CD4-positive, CD25-positive, alpha-beta regulatory T cell (primary cell): ENCODE data around the gene MS4A5. TPM values are rescaled to one million over a fixed set of nuclear protein-coding genes. Genes with fewer than 3 reads are reported as not detected.
A peak's percentile ranks its signal among the peaks of the same experiment; 100 is the strongest.

Experiments used
- ATAC-seq, 2 donors: fragments of 150-1000 bp; cut with Tn5 transposase; one replicate each; pipeline ENCODE4 v1.10.0; 2021; ENCODE audit warnings: low read depth in 2 of 2, moderate number of reproducible peaks in 2 of 2, moderate library complexity in 1 of 2
- DNase-seq, 3 donors: peaks; one replicate each; pipeline versions ENCODE4 v3.0.0 to v3.0.0-alpha.2; 2012 to 2022; ENCODE audit warnings: mixed read lengths in 1 of 3
- H3K27ac ChIP-seq: one replicate; pipeline ENCODE4 v1.7.0; 2013; ENCODE audit warnings: mild to moderate bottlenecking, low read length; ENCODE audit not compliant: insufficient read depth, poor library complexity, severe bottlenecking
- H3K27me3 ChIP-seq: one replicate; pipeline ENCODE4 v1.7.0; 2013; ENCODE audit warnings: low read length; ENCODE audit not compliant: control insufficient read depth, insufficient read depth
- H3K36me3 ChIP-seq: one replicate; pipeline ENCODE4 v1.7.0; 2013; ENCODE audit warnings: mild to moderate bottlenecking, low read length, moderate library complexity; ENCODE audit not compliant: control insufficient read depth, insufficient read depth
- H3K4me1 ChIP-seq: 2 replicates; pipeline ENCODE4 v1.7.0; 2013; ENCODE audit warnings: mild to moderate bottlenecking, low read length; ENCODE audit not compliant: insufficient read depth, control insufficient read depth, poor library complexity, severe bottlenecking
- H3K4me3 ChIP-seq: one replicate; pipeline ENCODE4 v1.7.0; 2013; ENCODE audit warnings: low read depth, mild to moderate bottlenecking, low read length, moderate library complexity
- H3K9me3 ChIP-seq, 2 experiments: 1 replicate in 1 of 2; 2 replicates in 1 of 2; pipeline ENCODE4 v1.7.0; 2013; ENCODE audit warnings: low read length in 2 of 2, mild to moderate bottlenecking in 1 of 2, moderate library complexity in 1 of 2; ENCODE audit not compliant: control insufficient read depth in 2 of 2
- H3K27ac Mint-ChIP-seq, 3 donors: one replicate each; pipeline ENCODE4 v1.8.0; 2020 to 2022; ENCODE audit warnings: mild to moderate bottlenecking in 3 of 3, mixed read lengths in 3 of 3, moderate library complexity in 2 of 3
- H3K27me3 Mint-ChIP-seq: one replicate; pipeline ENCODE4 v1.8.0; 2022; ENCODE audit warnings: mild to moderate bottlenecking, mixed read lengths
- H3K36me3 Mint-ChIP-seq: one replicate; pipeline ENCODE4 v1.8.0; 2020; ENCODE audit warnings: mixed read lengths
- H3K4me1 Mint-ChIP-seq, 4 donors: one replicate each; pipeline ENCODE4 v1.8.0; 2020 to 2022; ENCODE audit warnings: mixed read lengths in 4 of 4, mild to moderate bottlenecking in 1 of 4
- H3K4me3 Mint-ChIP-seq, 4 donors: one replicate each; pipeline ENCODE4 v1.8.0; 2020 to 2022; ENCODE audit warnings: mild to moderate bottlenecking in 4 of 4, mixed read lengths in 4 of 4, moderate library complexity in 3 of 4
- H3K9me3 Mint-ChIP-seq, 7 donors: one replicate each; pipeline ENCODE4 v1.8.0; 2020 to 2022; ENCODE audit warnings: mixed read lengths in 7 of 7, mild to moderate bottlenecking in 3 of 7, moderate library complexity in 2 of 7
- polyA plus RNA-seq, 4 donors: library from polyadenylated mRNA; unstranded; fragments of 300-500 nt; fragmentation: Illumina TruSeq; gene quantifications; one replicate each; pipeline ENCODE4 v1.2.3, GENCODE V29; 2021
- total RNA-seq: library from RNA; stranded (reverse); gene quantifications from one replicate; pipeline ENCODE4 v1.2.3, GENCODE V29; 2022

The MS4A5 gene
- total RNA-seq = not detected
- not detected for polyA plus RNA-seq

GRCh38 chr11:60429272-60429671 is at the start of gene MS4A5:
TSS of gene MS4A5 (plus strand) at chr11:60429572. CDS start at chr11:60429675, 103 bp downstream.
- no peak within 1 kb of the TSS for H3K4me3 ChIP-seq
- Mint-ChIP-seq H3K36me3 (no peaks in the 10 kb centered on the region), H3K4me3 (no peak within 1 kb of the TSS), H3K27me3 (peaks cover 27% of the 10 kb centered on the region), H3K27ac (no peak within 1 kb of the TSS), H3K9me3 (no peaks in the 10 kb centered on the region), H3K4me1 (peaks cover 0 to 4% (median 0%) of the 10 kb centered on the region in 4 donors)
- no peaks in the 10 kb centered on the region for H3K4me1 ChIP-seq
- DNase-seq = no peak
- H3K27ac ChIP-seq = no peak within 1 kb of the TSS
- peaks cover 14% of the 10 kb centered on the region for H3K27me3 ChIP-seq
- no peaks in the 10 kb centered on the region for H3K9me3 ChIP-seq
- H3K36me3 ChIP-seq = no peaks in the 10 kb centered on the region
- ATAC-seq = no peak

GRCh38 chr11:60389279-60389910 is 40.0 kb upstream of the MS4A5 start:
- Histone ChIP-seq H3K4me3 (no peak overlapping the region), H3K27ac (no peak overlapping the region), H3K9me3 (no peaks in the 10 kb centered on the region), H3K4me1 (no peaks in the 10 kb centered on the region), H3K27me3 (peaks cover 6% of the 10 kb centered on the region), H3K36me3 (no peaks in the 10 kb centered on the region)
- ATAC-seq = peak in 1 of 2 donors; percentile 45
- H3K36me3 Mint-ChIP-seq = no peaks in the 10 kb centered on the region
- no peak overlapping the region for H3K4me3 Mint-ChIP-seq
- no peak for DNase-seq
- peaks cover 0 to 3% (median 0%) of the 10 kb centered on the region in 7 donors for H3K9me3 Mint-ChIP-seq
- H3K27ac Mint-ChIP-seq = no peak overlapping the region
- H3K4me1 Mint-ChIP-seq = no peaks in the 10 kb centered on the region
- H3K27me3 Mint-ChIP-seq = peaks cover 9% of the 10 kb centered on the region

- H3K27ac ChIP-seq = no peak overlapping the region
- H3K27me3 ChIP-seq = peaks cover 6% of the 10 kb centered on the region
- Mint-ChIP-seq H3K36me3 (no peaks in the 10 kb centered on the region), H3K9me3 (peaks cover 0 to 3% (median 0%) of the 10 kb centered on the region in 7 donors), H3K4me3 (no peak overlapping the region), H3K27ac (no peak overlapping the region), H3K27me3 (peaks cover 9% of the 10 kb centered on the region), H3K4me1 (no peaks in the 10 kb centered on the region)
- no peaks in the 10 kb centered on the region for H3K4me1 ChIP-seq
- no peaks in the 10 kb centered on the region for H3K9me3 ChIP-seq
- ATAC-seq (no peak), DNase-seq (no peak)
- H3K36me3 ChIP-seq = no peaks in the 10 kb centered on the region
- no peak overlapping the region for H3K4me3 ChIP-seq
Measured at GRCh38 chr11:60390419-60390818, 39.0 kb upstream of the MS4A5 start.

GRCh38 chr11:60392361-60392760 is 37.0 kb upstream of the MS4A5 start:
- H3K27ac Mint-ChIP-seq = no peak overlapping the region
- H3K27ac ChIP-seq = no peak overlapping the region
- no peaks in the 10 kb centered on the region for H3K36me3 ChIP-seq
- peaks cover 6% of the 10 kb centered on the region for H3K27me3 ChIP-seq
- no peak overlapping the region for H3K4me3 ChIP-seq
- no peak for ATAC-seq
- H3K4me3 Mint-ChIP-seq = no peak overlapping the region
- DNase-seq = no peak
- no peaks in the 10 kb centered on the region for H3K4me1 ChIP-seq
- H3K36me3 Mint-ChIP-seq = no peaks in the 10 kb centered on the region
- no peaks in the 10 kb centered on the region for H3K9me3 ChIP-seq
- no peaks in the 10 kb centered on the region for H3K4me1 Mint-ChIP-seq
- peaks cover 9% of the 10 kb centered on the region for H3K27me3 Mint-ChIP-seq
- H3K9me3 Mint-ChIP-seq = no peaks in the 10 kb centered on the region

GRCh38 chr11:60393016-60393415 is 36.4 kb upstream of the MS4A5 start:
- H3K4me3 ChIP-seq = no peak overlapping the region
- H3K36me3 Mint-ChIP-seq = no peaks in the 10 kb centered on the region
- H3K9me3 ChIP-seq = no peaks in the 10 kb centered on the region
- DNase-seq (no peak), ATAC-seq (no peak)
- H3K4me1 ChIP-seq = no peaks in the 10 kb centered on the region
- H3K4me3 Mint-ChIP-seq = no peak overlapping the region
- no peak overlapping the region for H3K27ac Mint-ChIP-seq
- H3K27me3 ChIP-seq = no peaks in the 10 kb centered on the region
- no peaks in the 10 kb centered on the region for H3K36me3 ChIP-seq
- no peaks in the 10 kb centered on the region for H3K9me3 Mint-ChIP-seq
- peaks cover 9% of the 10 kb centered on the region for H3K27me3 Mint-ChIP-seq
- H3K4me1 Mint-ChIP-seq = no peaks in the 10 kb centered on the region
- no peak overlapping the region for H3K27ac ChIP-seq

- no peaks in the 10 kb centered on the region for H3K4me1 ChIP-seq
- H3K27ac ChIP-seq = no peak overlapping the region
- no peaks in the 10 kb centered on the region for H3K9me3 ChIP-seq
- peaks cover 2% of the 10 kb centered on the region for H3K27me3 ChIP-seq
- no peaks in the 10 kb centered on the region for H3K36me3 ChIP-seq
- no peaks in the 10 kb centered on the region for H3K9me3 Mint-ChIP-seq
- no peak overlapping the region for H3K27ac Mint-ChIP-seq
- no peaks in the 10 kb centered on the region for H3K4me1 Mint-ChIP-seq
- DNase-seq (no peak), ATAC-seq (no peak)
- no peak overlapping the region for H3K4me3 ChIP-seq
- no peaks in the 10 kb centered on the region for H3K36me3 Mint-ChIP-seq
- H3K4me3 Mint-ChIP-seq = no peak overlapping the region
- H3K27me3 Mint-ChIP-seq = peaks cover 14% of the 10 kb centered on the region
Measured at GRCh38 chr11:60394666-60395380, 34.5 kb upstream of the MS4A5 start.

- Histone ChIP-seq H3K9me3 (no peaks in the 10 kb centered on the region), H3K4me3 (no peak within 1 kb of the TSS), H3K27me3 (peaks cover 2% of the 10 kb centered on the region), H3K27ac (no peak within 1 kb of the TSS), H3K36me3 (no peaks in the 10 kb centered on the region), H3K4me1 (no peaks in the 10 kb centered on the region)
- ATAC-seq = no peak
- Mint-ChIP-seq H3K27ac (no peak within 1 kb of the TSS), H3K27me3 (peaks cover 11% of the 10 kb centered on the region), H3K9me3 (no peaks in the 10 kb centered on the region), H3K36me3 (no peaks in the 10 kb centered on the region), H3K4me1 (no peaks in the 10 kb centered on the region), H3K4me3 (peak within 1 kb of the TSS in 1 of 4 donors; percentile 65)
- DNase-seq = no peak
Measured at GRCh38 chr11:60396382-60396781, 33.0 kb upstream of the MS4A5 start, which contains the start of gene MS4A14. TSS of gene MS4A14 (plus strand) at chr11:60396459. CDS start at chr11:60396579, 120 bp downstream.

- Mint-ChIP-seq H3K27ac (no peak overlapping the region), H3K36me3 (no peaks in the 10 kb centered on the region), H3K9me3 (no peaks in the 10 kb centered on the region), H3K27me3 (peaks cover 11% of the 10 kb centered on the region), H3K4me1 (no peaks in the 10 kb centered on the region), H3K4me3 (peak overlapping the region in 1 of 4 donors; percentile 65)
- peaks cover 2% of the 10 kb centered on the region for H3K27me3 ChIP-seq
- no peak for DNase-seq
- H3K4me3 ChIP-seq = no peak overlapping the region
- no peak for ATAC-seq
- no peaks in the 10 kb centered on the region for H3K9me3 ChIP-seq
- no peaks in the 10 kb centered on the region for H3K4me1 ChIP-seq
- H3K27ac ChIP-seq = no peak overlapping the region
- H3K36me3 ChIP-seq = no peaks in the 10 kb centered on the region
Measured at GRCh38 chr11:60396799-60397198, 32.6 kb upstream of the MS4A5 start.
